ENCODE results near the gene MAPKBP1. TPM values are rescaled to one million over a fixed set of nuclear protein-coding genes. Genes with fewer than 3 reads are reported as not detected.
A peak's percentile ranks its signal among the peaks of the same experiment; 100 is the strongest.

The MAPKBP1 gene
- total RNA-seq, 1 experiment from 2014 or later, result 11.8 TPM

DNA sequence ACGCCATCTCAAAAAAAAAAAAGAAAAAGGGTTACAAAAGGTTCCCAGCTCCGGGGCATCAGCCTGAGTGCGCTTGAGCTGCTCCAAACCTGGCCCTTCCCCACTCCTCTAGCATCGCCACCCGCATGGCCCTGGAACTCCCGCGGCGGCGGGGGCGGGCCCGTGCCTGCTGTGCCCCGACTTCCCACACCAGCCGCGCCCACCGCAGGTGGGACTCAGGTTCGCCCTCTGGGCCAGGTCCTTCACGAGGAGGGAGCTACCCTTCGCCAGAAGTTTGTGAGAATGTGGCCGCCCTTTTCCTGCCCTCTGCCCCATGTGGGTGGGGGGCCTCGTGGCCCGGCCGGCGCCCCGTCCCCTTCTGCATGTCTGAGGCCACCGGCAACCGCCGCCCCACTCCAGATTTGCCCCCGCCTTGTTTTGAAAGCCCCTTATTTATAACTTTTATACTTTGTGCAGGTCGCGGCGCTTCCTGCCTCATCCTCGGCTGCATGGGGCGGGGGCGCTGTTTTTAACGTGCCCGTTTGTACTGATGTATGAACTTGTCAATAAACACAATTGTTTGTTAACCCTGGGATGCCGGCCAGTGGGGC lies 53.1 kb downstream of the MAPKBP1 start:
- peak; percentile 26 for DNase-seq (ENCODE audit: low read depth)

DNA sequence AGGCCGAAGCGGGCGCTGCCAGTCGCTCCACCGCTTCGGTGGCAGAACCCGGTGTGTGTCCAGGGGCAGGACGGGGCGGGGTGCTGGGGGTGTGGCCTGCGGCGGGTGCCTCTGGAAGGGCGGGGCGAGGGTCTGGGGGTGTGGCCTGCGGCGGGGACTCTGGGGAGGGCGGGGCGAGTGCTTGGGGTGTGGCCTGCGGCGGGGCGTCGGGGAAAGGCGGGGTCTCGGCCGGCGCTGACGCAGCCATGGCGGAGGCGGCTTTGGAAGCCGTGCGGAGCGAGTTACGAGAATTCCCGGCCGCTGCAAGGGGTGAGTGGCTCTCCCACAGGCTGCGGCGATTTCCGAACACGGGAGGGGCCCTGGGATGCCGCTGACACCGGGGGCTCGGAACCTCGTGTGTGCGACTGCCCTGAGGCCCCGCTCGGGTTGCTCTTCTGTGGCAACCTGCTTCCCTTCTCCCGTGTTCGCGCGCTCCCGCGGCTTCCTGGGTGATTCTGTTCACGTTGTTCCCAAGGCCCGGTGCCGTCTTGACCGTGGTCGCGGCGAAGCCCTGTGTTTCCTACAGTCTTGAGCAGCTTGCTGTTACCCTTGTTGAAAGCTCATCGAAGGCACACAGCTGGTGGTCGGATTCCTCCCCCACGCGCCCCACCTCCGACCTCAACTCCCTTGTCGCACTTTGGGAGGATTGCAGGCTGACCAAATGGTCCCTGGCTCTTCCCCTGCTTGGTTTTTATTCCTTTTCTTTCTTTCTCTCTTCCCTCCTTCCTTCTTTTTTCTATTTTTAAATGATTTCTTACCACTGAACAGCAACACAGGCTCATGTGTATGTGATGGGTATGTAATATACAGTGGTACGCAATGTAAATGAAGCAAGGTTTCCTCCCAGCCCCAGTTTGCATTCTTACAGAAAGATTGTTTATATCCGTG lies 53.9 kb downstream of the MAPKBP1 start, which contains the start of gene JMJD7:
Gene JMJD7 (plus strand): TSS at position 213 of the 927 bp plus-strand sequence. CDS start 33 bp downstream, at position 246.
- peak; percentile 75 for DNase-seq (ENCODE audit: low read depth)

DNA sequence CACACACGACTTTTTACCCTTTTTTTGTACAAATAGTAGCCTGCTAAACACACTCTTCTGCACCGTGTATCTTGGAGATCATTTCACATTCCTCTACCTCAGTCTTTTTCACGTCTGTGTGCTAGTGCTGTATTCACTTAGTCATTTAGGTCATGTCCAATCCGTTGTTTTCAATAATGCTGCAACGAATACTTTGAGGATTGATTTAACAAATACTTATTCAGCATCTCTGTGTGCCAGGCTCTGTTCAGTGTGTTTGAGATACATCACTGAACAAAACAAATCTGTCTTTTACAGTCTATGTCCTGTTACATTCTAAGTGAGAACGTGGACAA lies 54.5 kb downstream of the MAPKBP1 start:
- DNase-seq (ENCODE audit: low read depth), result no peak

DNA sequence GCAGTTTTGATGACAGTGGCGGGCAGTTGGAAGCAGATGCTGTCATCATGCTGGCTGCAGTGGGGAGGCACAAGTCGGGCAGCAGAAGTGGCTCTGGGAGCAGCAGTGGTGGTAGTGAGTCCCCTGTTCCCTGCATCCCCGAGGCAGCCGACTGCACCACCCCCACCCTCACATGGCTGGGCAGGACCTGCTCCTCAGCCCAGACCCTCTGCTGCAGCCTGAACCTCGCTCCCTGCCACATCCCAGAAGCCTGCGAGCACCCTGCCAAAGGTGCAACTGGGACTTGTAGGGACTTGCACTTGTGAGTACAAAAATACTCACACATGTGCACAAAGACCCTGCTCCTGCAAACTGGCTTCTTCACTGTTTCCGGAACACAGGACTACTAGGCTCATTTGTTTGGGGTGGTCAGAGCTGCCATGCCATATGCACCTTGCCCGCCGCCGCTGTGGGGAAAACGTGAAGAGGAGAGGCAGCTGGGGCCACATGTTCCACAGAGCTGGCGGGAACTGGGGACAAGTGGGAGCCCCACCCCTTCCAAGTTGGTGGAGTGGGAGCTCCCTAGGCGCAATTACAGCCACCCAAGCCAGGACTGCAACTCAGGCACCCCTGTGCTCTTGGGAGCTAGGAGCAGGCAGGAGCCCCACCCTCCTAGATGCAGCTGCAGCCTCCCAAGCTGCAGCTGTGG lies 55.8 kb downstream of the MAPKBP1 start:
- DNase-seq (ENCODE audit: low read depth), result no peak

DNA sequence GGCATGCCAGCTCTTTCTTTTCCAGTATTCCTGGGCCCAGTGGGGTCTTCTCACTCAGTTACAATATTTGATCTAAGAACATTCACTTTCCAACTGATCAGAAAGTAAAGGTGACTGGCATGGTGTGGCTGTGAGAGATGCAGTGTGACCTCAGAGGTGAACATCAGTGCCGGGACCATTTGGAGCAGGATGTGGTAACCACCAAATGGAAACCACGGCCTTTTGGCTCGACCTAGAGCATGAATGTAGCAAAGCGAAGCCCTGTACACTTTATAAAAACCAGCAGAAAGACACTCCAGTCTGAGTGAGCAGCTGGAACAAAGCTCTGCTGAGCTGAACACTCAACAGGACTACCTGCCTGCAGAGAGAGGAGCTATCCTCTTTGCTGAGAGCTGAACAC lies 57.0 kb downstream of the MAPKBP1 start:
- peak; percentile 34 for DNase-seq (ENCODE audit: low read depth)

DNA sequence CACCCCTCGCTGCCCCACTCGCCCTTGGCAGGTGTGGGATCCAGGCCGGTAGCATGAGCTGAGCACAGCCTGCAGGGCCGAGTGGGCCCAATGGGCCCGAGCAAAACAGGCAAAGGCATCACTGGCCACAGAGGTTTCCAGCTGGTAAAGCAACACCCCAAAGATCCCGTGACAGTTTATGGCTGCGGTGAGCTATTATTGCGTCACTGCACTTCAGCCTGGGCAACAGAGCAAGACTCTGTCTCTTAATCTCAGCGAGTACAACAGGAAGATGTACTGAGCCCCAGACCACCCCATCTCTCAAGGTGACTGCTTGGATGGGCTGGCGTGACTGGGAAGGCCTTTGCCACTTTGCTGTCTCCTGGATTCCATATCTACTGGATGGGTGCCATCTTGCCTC lies 57.9 kb downstream of the MAPKBP1 start:
- no peak for DNase-seq (ENCODE audit: low read depth)

DNA sequence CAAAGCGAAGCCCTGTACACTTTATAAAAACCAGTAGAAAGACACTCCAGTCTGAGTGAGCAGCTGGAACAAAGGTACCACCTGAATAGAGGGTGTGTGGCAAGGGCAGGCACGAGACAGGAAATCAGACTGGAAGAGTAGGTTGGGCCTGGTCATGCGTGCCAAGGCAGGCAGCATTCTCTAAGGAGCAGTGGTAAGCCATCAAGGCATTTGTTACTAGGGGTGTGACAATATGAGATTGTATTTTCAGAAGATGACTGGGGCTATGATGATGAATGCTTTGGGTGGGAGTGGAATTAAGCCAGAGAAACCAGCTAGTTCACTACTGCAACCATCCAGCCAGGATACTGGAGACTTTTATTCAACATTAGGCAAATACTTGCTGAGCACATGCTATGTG lies 58.6 kb downstream of the MAPKBP1 start:
- DNase-seq (ENCODE audit: low read depth), result no peak

DNA sequence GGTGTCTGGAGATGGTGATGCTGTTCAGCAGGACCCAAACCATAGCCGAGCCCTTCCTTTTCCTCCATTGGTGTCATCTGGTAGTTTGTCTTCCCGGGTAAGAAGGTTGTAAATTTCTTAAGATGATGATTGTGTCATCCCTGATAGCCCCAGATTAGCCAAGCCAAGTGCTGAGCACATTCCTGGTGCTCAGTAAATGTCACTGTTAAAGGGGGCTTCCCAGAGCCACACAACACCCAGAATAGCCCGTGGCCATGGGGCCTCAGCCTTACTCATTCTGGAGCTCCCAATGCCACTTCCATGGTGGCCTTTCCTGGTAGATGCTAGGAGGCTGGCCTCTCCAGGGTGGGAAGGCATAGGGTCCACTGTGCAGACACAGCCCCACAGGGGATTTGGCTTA lies 59.8 kb downstream of the MAPKBP1 start:
- DNase-seq (ENCODE audit: low read depth), result no peak

DNA sequence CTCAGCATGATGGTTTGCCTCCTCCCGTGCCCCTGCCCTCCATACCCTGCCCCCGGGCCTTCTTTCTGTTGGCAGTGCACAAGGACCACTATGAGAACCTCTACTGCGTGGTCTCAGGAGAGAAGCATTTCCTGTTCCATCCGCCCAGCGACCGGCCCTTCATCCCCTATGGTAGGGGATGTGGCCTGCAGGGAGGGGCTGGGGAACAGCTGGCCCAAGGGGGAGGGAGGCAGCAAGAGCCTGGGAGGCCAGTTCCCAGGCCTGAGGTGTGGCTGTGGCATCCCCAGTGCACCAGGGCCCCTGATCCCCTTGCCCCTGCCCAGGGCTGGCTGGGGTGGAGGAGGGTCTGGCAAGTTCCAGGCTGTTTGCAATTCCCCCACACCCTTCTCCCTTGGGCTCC lies 61.8 kb downstream of the MAPKBP1 start:
- no peak for DNase-seq (ENCODE audit: low read depth)

DNA sequence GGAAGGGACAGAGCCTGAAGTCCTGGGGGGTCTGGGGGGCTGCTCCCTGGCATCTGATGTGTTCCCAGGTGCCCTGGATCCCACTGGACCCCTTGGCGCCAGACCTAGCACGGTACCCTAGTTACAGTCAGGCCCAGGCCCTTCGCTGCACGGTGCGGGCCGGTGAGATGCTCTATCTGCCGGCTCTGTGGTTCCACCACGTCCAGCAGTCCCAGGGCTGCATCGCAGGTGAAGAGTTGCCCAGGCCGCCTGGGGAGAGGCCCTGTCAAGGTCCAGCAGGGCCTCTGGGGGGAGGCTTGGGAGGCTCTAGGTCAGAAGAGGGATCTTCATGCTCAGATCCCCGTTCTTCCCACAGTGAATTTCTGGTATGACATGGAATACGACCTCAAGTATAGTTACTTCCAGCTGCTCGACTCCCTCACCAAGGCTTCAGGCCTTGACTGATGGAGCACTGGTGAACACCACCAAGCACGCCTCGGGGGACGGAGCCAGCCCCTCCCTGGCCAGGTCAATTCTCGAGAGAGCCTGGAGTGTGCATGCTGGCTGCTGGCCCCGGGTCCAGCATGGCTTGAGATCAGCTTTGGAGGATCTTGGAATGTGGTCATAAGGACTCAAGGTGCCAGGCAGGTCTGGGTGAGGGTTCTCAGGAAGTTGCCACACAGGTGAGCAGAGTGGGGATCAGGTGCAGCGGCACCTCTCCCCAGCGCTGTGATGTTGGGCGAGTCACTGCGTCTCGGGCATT lies 62.6 kb downstream of the MAPKBP1 start:
- no peak for DNase-seq (ENCODE audit: low read depth)

DNA sequence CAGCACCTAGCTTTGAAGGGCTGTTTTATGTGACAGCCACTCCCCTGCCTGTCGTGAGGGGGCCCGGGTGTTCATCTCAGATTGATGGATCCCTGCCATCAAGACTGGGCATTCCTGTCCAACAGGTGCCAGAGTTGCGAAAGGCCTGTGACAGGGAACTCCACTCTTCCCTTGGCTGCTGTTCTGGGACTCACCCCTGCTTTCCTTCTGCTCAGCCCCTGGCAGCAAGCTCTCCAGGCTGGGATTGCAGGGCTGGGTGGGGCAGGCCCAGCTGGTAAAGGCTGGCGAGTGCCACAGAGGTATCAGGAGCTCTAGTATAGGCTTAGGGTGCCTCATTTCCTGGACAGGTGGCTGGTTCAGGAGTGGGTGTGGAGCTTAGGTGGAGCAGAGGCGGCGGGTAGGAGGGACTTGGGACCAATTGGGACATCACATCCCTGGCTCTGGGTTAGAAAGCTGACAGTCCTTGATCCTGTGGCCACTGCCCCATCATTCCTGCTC lies 64.2 kb downstream of the MAPKBP1 start, which contains the start of gene PLA2G4B:
Gene PLA2G4B (plus strand): TSS at position 448 of the 498 bp plus-strand sequence. CDS start 67 bp downstream, outside the sequence.
- DNase-seq (ENCODE audit: low read depth), result no peak

DNA sequence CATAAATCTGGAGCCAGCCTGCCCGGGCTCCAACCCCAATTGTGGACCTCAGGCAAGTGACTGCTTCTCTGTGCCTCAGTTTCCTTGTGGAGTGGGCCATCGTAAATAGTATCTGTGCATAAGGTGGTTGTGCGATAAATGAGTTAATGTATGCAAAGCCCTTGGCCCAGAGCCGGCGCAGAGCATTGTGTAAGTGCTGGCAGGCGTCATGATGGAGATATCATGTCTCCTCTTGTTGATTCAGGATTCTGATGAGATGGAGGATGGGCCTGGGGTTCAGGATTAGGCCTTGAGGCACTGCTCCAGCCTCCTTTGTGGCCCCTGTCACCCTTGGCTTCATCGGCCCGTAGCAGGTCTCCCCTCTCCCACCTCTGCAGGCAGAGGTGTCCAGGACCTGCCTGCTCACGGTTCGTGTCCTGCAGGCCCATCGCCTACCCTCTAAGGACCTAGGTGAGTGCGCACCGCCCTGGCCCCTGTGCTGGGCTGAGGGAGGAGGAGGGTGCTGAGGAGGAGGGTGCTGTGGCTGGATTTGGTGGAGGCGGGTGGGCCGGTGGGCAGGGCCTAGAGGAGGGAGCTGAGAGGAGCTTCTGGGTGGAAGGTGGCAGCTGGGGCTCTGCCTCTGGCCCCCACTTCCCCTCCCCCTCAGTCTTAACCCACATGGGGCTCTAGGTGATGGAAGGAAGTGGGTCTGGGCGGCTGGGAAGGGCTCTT lies 65.7 kb downstream of the MAPKBP1 start:
- no peak for DNase-seq (ENCODE audit: low read depth)

DNA sequence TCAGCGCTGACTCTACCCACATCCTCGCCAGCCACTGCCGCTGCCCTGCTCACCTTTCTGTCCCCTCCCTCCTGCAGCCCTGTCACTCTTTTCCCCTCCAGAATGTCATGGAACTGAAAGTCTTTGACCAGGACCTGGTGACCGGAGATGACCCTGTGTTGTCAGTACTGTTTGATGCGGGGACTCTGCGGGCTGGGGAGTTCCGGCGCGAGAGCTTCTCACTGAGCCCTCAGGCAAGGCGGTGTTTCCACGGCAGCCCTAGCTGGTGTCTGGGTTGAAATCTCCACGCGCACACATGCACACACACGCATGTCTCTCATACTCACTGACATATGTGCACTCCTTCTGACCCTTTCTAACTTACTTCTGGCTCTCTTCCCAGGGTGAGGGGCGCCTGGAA lies 66.4 kb downstream of the MAPKBP1 start:
- DNase-seq (ENCODE audit: low read depth), result no peak

DNA sequence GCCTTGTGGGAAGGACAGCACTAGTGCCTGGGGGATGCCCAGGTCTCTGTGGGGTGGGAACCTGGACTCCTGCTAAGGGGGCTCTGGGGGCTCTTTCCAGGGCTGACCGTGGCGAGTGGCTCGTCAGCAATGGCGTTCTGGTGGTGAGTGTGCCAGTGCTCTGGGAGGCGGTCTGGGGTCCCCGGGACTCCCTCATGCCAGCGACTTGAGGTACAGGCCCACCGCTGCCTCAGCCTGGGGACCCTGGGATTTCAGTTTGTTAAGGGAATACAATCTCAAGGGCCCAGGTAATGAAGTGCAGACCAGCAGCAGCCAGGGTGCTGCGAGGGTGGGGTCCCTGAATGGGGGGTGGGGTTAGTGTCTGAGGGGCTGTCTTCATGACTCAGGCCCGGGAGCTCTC lies 66.8 kb downstream of the MAPKBP1 start:
- no peak for DNase-seq (ENCODE audit: low read depth)

DNA sequence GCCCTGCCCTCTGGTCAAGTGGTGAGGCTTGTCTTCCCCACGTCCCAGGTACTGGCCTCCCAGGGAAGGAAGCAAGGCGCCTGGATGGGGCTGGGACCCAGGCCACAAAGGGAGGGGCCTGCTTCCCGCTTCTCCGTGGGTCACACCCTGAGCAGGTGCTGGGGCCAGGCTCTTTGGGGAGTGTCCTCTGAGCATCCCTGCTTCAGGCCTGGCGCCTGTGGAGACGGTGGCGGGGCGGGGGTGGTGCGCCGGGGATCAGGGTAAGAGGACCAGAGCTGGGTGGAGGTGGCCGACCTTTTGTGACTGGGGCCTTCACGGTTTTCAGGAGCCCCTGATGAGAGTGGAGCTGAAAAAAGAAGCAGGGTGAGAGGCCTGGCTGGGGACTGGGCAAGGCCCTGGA lies 67.9 kb downstream of the MAPKBP1 start:
- DNase-seq (ENCODE audit: low read depth), result no peak

DNA sequence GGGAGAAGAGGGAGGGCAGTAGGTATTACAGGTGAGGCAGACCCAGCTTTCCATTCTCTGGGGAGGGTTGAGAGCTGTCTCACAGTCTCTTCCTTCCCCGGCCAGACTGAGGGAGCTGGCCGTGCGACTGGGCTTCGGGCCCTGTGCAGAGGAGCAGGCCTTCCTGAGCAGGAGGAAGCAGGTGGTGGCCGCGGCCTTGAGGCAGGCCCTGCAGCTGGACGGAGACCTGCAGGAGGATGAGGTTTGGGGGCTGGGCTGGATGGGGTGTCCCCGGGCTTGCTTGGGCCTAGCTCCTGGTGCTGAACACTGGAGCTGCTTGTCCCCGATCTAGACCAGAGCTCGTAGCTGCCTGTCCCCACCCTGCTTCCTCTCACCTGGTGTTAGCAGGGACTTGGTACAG lies 69.3 kb downstream of the MAPKBP1 start:
- DNase-seq (ENCODE audit: low read depth), result no peak

DNA sequence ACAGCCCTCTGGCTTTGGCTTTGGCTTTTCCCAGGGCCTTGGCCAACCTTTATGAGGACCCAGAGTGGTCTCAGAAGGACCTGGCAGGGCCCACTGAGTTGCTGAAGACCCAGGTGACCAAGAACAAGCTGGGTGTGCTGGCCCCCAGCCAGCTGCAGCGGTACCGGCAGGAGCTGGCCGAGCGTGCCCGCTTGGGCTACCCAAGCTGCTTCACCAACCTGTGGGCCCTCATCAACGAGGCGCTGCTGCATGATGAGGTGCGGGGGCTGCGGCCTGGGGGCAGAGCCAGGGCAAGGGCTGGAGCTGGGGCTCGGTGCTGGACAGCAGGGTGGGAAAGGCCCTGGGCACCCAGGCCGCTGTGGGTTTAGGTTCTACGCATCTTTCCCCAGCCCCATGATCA lies 70.5 kb downstream of the MAPKBP1 start:
- DNase-seq (ENCODE audit: low read depth), result no peak

DNA sequence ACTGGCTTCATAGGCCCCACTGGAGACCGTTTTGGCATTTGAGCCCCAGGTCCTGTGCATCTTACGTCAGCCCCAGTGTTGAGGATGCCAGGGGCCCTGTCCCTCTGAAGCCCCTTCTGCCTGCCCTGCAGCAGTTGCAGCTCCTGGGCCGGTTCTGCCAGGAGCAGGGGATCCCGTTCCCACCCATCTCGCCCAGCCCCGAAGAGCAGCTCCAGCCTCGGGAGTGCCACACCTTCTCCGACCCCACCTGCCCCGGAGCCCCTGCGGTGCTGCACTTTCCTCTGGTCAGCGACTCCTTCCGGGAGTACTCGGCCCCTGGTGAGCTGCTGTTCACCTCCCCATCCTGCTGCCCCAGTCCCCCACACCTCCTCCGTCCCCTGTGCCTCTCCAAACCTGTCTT lies 72.9 kb downstream of the MAPKBP1 start:
- DNase-seq (ENCODE audit: low read depth), result no peak

DNA sequence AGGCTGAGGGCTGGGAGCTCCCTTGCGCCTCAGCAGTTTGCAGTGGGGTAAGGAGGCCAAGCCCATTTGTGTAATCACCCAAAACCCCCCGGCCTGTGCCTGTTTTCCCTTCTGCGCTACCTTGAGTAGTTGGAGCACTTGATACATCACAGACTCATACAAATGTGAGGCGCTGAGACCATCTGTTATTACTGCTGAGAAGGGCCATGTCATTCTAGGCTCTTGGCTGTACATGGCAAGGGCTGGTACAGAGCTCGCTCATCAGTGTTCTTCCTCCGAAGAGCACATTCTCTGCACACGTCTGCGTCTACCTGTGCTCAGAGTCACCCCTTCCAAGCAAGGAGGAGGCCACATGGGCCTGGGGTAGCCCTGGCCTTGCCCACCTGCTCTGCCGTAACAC lies 73.7 kb downstream of the MAPKBP1 start:
- no peak for DNase-seq (ENCODE audit: low read depth)

DNA sequence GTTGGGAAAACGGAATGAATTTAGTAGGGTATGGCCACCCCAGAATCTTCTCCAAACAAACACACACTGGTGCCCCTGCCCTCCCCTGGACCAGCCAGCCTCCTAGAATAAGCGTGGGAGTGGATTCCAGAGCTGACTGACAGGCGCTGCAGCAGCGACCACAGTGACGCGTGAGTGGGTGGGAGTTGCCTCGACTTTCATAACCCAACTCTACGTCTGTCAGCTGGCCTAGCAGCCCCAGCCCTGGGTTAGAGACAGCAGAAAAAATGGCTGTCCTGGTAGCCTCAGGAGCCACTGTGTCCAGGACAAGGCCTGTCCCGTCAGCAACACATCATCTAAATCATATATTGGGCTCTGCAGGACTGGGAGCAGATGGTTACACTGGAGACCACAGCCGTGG lies 74.3 kb downstream of the MAPKBP1 start:
- no peak for DNase-seq (ENCODE audit: low read depth)

DNA sequence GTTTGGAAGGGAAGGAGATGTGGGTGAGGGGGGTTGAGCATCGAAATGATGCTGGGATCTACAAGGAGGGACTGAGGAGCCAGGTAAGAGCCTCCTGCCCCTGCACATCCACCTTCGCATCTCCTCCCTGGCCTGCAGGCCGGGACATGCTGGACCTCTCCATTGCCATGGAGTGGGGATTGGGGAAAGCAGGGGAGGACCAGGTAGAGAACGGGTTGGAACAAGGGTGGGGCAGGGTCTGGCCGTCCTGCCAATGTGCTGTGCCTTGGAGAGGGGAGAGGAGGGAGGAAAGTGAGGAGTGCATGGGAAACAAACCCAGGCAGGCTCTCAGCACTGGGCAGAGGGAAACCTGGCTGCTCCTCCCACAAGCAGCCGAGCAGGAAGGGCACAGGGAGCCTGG lies 74.9 kb downstream of the MAPKBP1 start:
- DNase-seq (ENCODE audit: low read depth), result no peak
